SK-N-SH (cell line): ENCODE measurements around the gene ASTL. TPM values are rescaled to one million over a fixed set of nuclear protein-coding genes. Genes with fewer than 3 reads are reported as not detected.

Source experiments
- CTCF ChIA-PET: fragments of 300-600, 350-600 bp; formaldehyde crosslinking; extraction: SDS; loops from one replicate; lab custom pipeline; 2021; lab: Yijun Ruan, JAX
- POLR2A ChIA-PET: fragments of 350-600 bp; sonication (Branson Sonifier 250); formaldehyde crosslinking; extraction: SDS; loops from one replicate; lab custom pipeline; 2020; ENCODE audit warnings: antibody characterized with exemption, inconsistent platforms; lab: Yijun Ruan, JAX
- DNase-seq: peaks from one replicate; pipeline ENCODE4 v3.0.0; 2012
- H2AFZ ChIP-seq: fragments of 200-600 bp; sonication (generic); 2 replicates; pipeline ENCODE4 v1.8.1; 2016; ENCODE audit warnings: antibody characterized with exemption, mild to moderate bottlenecking, low read depth
- H3F3A ChIP-seq: fragments of 200-600 bp; sonication (generic); replicated peaks from 2 replicates; pipeline ENCODE3; 2016; ENCODE audit warnings: antibody characterized with exemption, mild to moderate bottlenecking; ENCODE audit not compliant: insufficient read depth
- H3K27ac ChIP-seq, 2 experiments: fragments of 200-500 bp in 1 of 2; fragments of 200-600 bp in 1 of 2; sonication (Bioruptor generic) in 1 of 2; sonication (generic), shearing (Covaris generic) in 1 of 2; 2 replicates each; pipeline versions ENCODE4 v1.5.1 to v1.6.1; 2014 to 2016; ENCODE audit warnings: low read depth in 2 of 2, inconsistent platforms in 1 of 2, low read length in 1 of 2, mild to moderate bottlenecking in 1 of 2, mixed read lengths in 1 of 2
- H3K27me3 ChIP-seq: fragments of 200-600 bp; sonication (generic), shearing (Covaris generic); 2 replicates; pipeline ENCODE4 v1.6.1; 2016; ENCODE audit warnings: mixed run types; ENCODE audit not compliant: insufficient read depth
- H3K36me3 ChIP-seq, 2 experiments: fragments of 200-500 bp in 1 of 2; fragments of 200-600 bp in 1 of 2; sonication (Bioruptor generic) in 1 of 2; sonication (generic) in 1 of 2; replicated peaks in 1 of 2; 2 replicates each; pipeline versions ENCODE3 to v1.5.1; 2014 to 2016; ENCODE audit warnings: low read length in 1 of 2, mild to moderate bottlenecking in 1 of 2; ENCODE audit not compliant: insufficient read depth in 2 of 2, control insufficient read depth in 1 of 2
- H3K4me1 ChIP-seq, 2 experiments: fragments of 200-500 bp in 1 of 2; fragments of 200-600 bp in 1 of 2; sonication (Bioruptor generic) in 1 of 2; sonication (generic), shearing (Covaris generic) in 1 of 2; 2 replicates each; pipeline versions ENCODE4 v1.5.1 to v1.6.1; 2014 to 2016; ENCODE audit warnings: low read depth in 1 of 2, low read length in 1 of 2, mixed run types in 1 of 2; ENCODE audit not compliant: insufficient read depth in 2 of 2, control insufficient read depth in 1 of 2
- H3K4me2 ChIP-seq: fragments of 200-600 bp; sonication (generic), shearing (Covaris generic); 2 replicates; pipeline ENCODE4 v1.6.1; 2017; ENCODE audit warnings: mixed run types
- H3K4me3 ChIP-seq, 2 experiments: fragments of 200-500 bp in 1 of 2; fragments of 200-600 bp in 1 of 2; sonication (Bioruptor generic) in 1 of 2; sonication (generic), shearing (Covaris generic) in 1 of 2; 2 replicates each; pipeline versions ENCODE4 v1.5.1 to v1.8.1; 2014 to 2016; ENCODE audit warnings: low read depth in 2 of 2, inconsistent platforms in 1 of 2, low read length in 1 of 2, mild to moderate bottlenecking in 1 of 2, mixed read lengths in 1 of 2, moderate library complexity in 1 of 2
- H3K79me2 ChIP-seq: fragments of 200-600 bp; sonication (generic); 2 replicates; pipeline ENCODE4 v1.8.1; 2017; ENCODE audit warnings: mild to moderate bottlenecking; ENCODE audit not compliant: insufficient read depth
- H3K9ac ChIP-seq: fragments of 200-600 bp; sonication (generic); 2 replicates; pipeline ENCODE4 v1.6.1; 2017; ENCODE audit warnings: mixed run types
- H3K9me2 ChIP-seq: fragments of 200-600 bp; sonication (generic); 2 replicates; pipeline ENCODE4 v1.6.1; 2017; ENCODE audit warnings: mixed run types
- H3K9me3 ChIP-seq: fragments of 200-600 bp; sonication (generic); 2 replicates; pipeline ENCODE4 v1.6.1; 2017; ENCODE audit warnings: mixed run types, mild to moderate bottlenecking, moderate library complexity
- H4K20me1 ChIP-seq: fragments of 200-600 bp; sonication (generic); 2 replicates; pipeline ENCODE4 v1.6.1; 2017; ENCODE audit warnings: mild to moderate bottlenecking, mixed run types; ENCODE audit not compliant: insufficient read depth
- FOSL2 ChIP-seq: IDR thresholded peaks from 2 replicates; pipeline ENCODE4 v1.4.0; 2012; ENCODE audit warnings: low read depth, mild to moderate bottlenecking, moderate library complexity, borderline replicate concordance
- FOXJ3 ChIP-seq: sonication (generic); formaldehyde crosslinking; IDR thresholded peaks from 2 replicates; pipeline ENCODE4 v1.5.1; 2020; ENCODE audit warnings: mild to moderate bottlenecking, missing genetic modification reagents
- GATA2 ChIP-seq: sonication (generic); formaldehyde crosslinking; IDR thresholded peaks from 2 replicates; pipeline ENCODE4 v1.5.0; 2020; ENCODE audit warnings: mild to moderate bottlenecking, missing genetic modification reagents
- IRF3 ChIP-seq: fragments of 150-350 bp; IDR thresholded peaks from 2 replicates; pipeline ENCODE4 v1.6.1; 2016; ENCODE audit warnings: mild to moderate bottlenecking, low read depth, low read length
- JUND ChIP-seq: IDR thresholded peaks from 2 replicates; pipeline ENCODE4 v1.4.0; 2012
- MXI1 ChIP-seq: IDR thresholded peaks from 2 replicates; pipeline ENCODE4 v1.6.1; 2012; ENCODE audit warnings: mild to moderate bottlenecking, low read depth, low read length, improper control_type of control experiment
- NFIC ChIP-seq: IDR thresholded peaks from 2 replicates; pipeline ENCODE4 v1.4.0; 2012; ENCODE audit warnings: borderline replicate concordance
- RAD21 ChIP-seq: IDR thresholded peaks from 2 replicates; pipeline ENCODE4 v1.6.1; 2012; ENCODE audit warnings: mild to moderate bottlenecking, low read length
- RFX5 ChIP-seq: IDR thresholded peaks from 2 replicates; pipeline ENCODE4 v1.6.1; 2012; ENCODE audit warnings: mild to moderate bottlenecking, improper control_type of control experiment, low read length
- SMC3 ChIP-seq: IDR thresholded peaks from 2 replicates; pipeline ENCODE4 v1.6.1; 2012; ENCODE audit warnings: low read depth, low read length, improper control_type of control experiment
- TCF12 ChIP-seq: IDR thresholded peaks from 2 replicates; pipeline ENCODE4 v1.4.0; 2012
- TEAD4 ChIP-seq: IDR thresholded peaks from 2 replicates; pipeline ENCODE4 v1.4.0; 2012; ENCODE audit warnings: mild to moderate bottlenecking, borderline replicate concordance; ENCODE audit not compliant: insufficient read depth
- USF1 ChIP-seq: IDR thresholded peaks from 2 replicates; pipeline ENCODE4 v1.4.0; 2012; ENCODE audit warnings: low read depth, borderline replicate concordance
- WGBS: methylation state at CpG from one replicate; pipeline ENCODE4 v1.1.6; 2017; ENCODE audit warnings: low lambda C conversion rate; 5-methylcytosine and 5-hydroxymethylcytosine counted together
- polyA plus RNA-seq, 3 experiments: library from polyadenylated mRNA; depleted of rRNA; stranded (reverse); fragments of >200 nt; gene quantifications; 2 replicates each; pipeline ENCODE4 v1.2.3, GENCODE V29; 2012
- TF ChIP-seq, protein P1 (sequence below): IDR thresholded peaks from 2 replicates; pipeline ENCODE4 v1.4.0; 2012; ENCODE audit warnings: low read depth

ASTL gene
- polyA plus RNA-seq, 1 of the 3 experiments (the other 2 are of a cell fraction), result not detected

GRCh38 chr2:96120991-96121390 lies 17.3 kb downstream of the ASTL start:
- H3K4me1 ChIP-seq, result peaks cover 0 to 12% of the 10 kb centered on the region in 2 experiments; a peak in 1 of 4 replicates
- POLR2A ChIA-PET, result no interaction called here
- no peaks in the 10 kb centered on the region for H3K9me3 ChIP-seq
- H3K9me2 ChIP-seq, result no peaks in the 10 kb centered on the region
- TF ChIP-seq USF1 (no peak), FOXJ3 (CRISPR knock-in tag) (no peak), NFIC (no peak)
- TF ChIP-seq, all 33 proteins: peak for 0
- 42% methylated on average over 7 of the region's 7 CpGs for WGBS
- Histone ChIP-seq H3K4me2 (no peak overlapping the region), H3K27me3 (no peaks in the 10 kb centered on the region; the same call in 1 of the 2 replicates), H2AFZ (no peak overlapping the region), H4K20me1 (no peaks in the 10 kb centered on the region), H3K9ac (no peak overlapping the region), H3K4me3 (no peak overlapping the region), H3K79me2 (no peaks in the 10 kb centered on the region), H3K36me3 (no peaks in the 10 kb centered on the region), H3F3A (no peaks in the 10 kb centered on the region), H3K27ac (no peak overlapping the region)
- CTCF ChIA-PET, result interaction anchor here (1.8 to 8.0 kb wide), 2 partner anchors 53 to 98 kb away, joined by 4 to 101 read pairs; no protein-coding TSS in a partner anchor
- no peak for DNase-seq

DNA sequence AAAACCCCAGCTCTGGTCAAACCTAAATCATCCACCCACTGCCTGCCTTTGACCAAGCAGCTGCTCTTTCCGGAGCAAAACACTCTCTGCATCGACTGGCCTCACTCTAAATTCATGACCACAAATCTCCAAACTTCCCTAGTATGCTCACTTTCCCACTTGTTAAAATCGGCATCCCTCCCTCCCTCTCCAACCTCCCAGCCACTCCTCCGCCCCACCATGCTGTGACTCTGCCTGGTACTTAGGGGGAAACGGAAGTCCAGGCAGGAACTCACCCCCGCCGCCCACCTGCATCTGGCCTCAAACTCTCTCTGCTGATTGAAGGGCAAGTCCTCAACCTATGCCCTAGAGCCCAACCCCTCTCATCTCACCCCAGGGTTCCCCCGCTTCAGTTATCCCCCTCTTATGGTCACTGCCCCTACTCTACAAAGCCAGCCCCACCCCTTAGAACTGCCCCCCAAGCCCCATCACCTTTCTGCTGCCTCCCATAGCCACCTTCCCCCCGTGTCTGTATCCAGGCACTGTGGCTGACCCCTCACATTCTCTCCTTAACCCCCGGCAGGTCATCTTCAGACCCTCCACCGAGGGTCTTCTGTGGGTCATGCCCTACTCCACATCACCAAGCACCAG lies 18.1 kb downstream of the ASTL start:
- H3K4me2 ChIP-seq, result no peak overlapping the region
- H3K9ac ChIP-seq, result no peak overlapping the region
- ChIA-PET POLR2A (no interaction called here), CTCF (interaction anchor here (8.0 kb wide), 1 partner anchor 54 kb away, joined by 101 read pairs; no protein-coding TSS in a partner anchor)
- H3K9me3 ChIP-seq, result no peaks in the 10 kb centered on the region
- H3K4me1 ChIP-seq, result peaks cover 0 to 12% of the 10 kb centered on the region in 2 experiments; a peak in 1 of 4 replicates
- H4K20me1 ChIP-seq, result no peaks in the 10 kb centered on the region
- H2AFZ ChIP-seq, result no peak overlapping the region
- no peaks in the 10 kb centered on the region for H3K9me2 ChIP-seq
- H3K4me3 ChIP-seq, result no peak overlapping the region
- H3F3A ChIP-seq, result no peaks in the 10 kb centered on the region
- no peak overlapping the region for H3K27ac ChIP-seq
- H3K79me2 ChIP-seq, result no peaks in the 10 kb centered on the region
- no peak for DNase-seq
- TF ChIP-seq JUND (no peak), FOXJ3 (CRISPR knock-in tag) (no peak), MXI1 (no peak), RAD21 (no peak), FOSL2 (no peak), TCF12 (no peak), NFIC (no peak), IRF3 (no peak), GATA2 (CRISPR knock-in tag) (no peak), SMC3 (no peak), RFX5 (no peak), TEAD4 (no peak)
- TF ChIP-seq, protein P1, sequence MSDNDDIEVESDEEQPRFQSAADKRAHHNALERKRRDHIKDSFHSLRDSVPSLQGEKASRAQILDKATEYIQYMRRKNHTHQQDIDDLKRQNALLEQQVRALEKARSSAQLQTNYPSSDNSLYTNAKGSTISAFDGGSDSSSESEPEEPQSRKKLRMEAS, result no peak
- TF ChIP-seq, all 33 proteins: peak for 0
- Histone ChIP-seq H3K36me3 (no peaks in the 10 kb centered on the region), H3K27me3 (no peaks in the 10 kb centered on the region; the same call in 1 of the 2 replicates)
- 70% methylated on average over 11 of the region's 11 CpGs for WGBS
